Mucosa of stomach (tissue), 1 donor: ENCODE data around the gene KIAA0825.

Experiments used
- H3K27me3 ChIP-seq: one replicate; pipeline ENCODE4 v1.7.0; 2013; ENCODE audit warnings: mild to moderate bottlenecking, low read length; ENCODE audit not compliant: control insufficient read depth, insufficient read depth
- H3K36me3 ChIP-seq: one replicate; pipeline ENCODE4 v1.7.0; 2013; ENCODE audit warnings: low read length; ENCODE audit not compliant: control insufficient read depth, insufficient read depth
- H3K4me1 ChIP-seq: one replicate; pipeline ENCODE4 v1.7.0; 2013; ENCODE audit warnings: mild to moderate bottlenecking, low read length; ENCODE audit not compliant: control insufficient read depth, insufficient read depth
- H3K4me3 ChIP-seq: one replicate; pipeline ENCODE4 v1.7.0; 2013; ENCODE audit warnings: low read length
- H3K9ac ChIP-seq: one replicate; pipeline ENCODE4 v1.7.0; 2013; ENCODE audit warnings: mild to moderate bottlenecking, low read length, moderate library complexity
- H3K9me3 ChIP-seq: one replicate; pipeline ENCODE4 v1.7.0; 2013; ENCODE audit warnings: mild to moderate bottlenecking, low read length, moderate library complexity; ENCODE audit not compliant: control insufficient read depth
- donor health status: Pancreatic carcinoma.

Gene KIAA0825

GRCh38 chr5:94312298-94312697 is 306.1 kb downstream of the KIAA0825 start:
- Histone ChIP-seq H3K27me3 (no peaks in the 10 kb centered on the region), H3K36me3 (no peaks in the 10 kb centered on the region), H3K9ac (no peak overlapping the region), H3K9me3 (no peaks in the 10 kb centered on the region), H3K4me1 (no peaks in the 10 kb centered on the region), H3K4me3 (no peak overlapping the region)

- H3K27me3 ChIP-seq = no peaks in the 10 kb centered on the region
- no peaks in the 10 kb centered on the region for H3K36me3 ChIP-seq
- no peaks in the 10 kb centered on the region for H3K9me3 ChIP-seq
- no peak overlapping the region for H3K9ac ChIP-seq
- no peaks in the 10 kb centered on the region for H3K4me1 ChIP-seq
- H3K4me3 ChIP-seq = no peak overlapping the region
Observed at GRCh38 chr5:94310833-94311232, 307.6 kb downstream of the KIAA0825 start.

- Histone ChIP-seq H3K9me3 (no peaks in the 10 kb centered on the region), H3K36me3 (no peaks in the 10 kb centered on the region), H3K9ac (no peak overlapping the region), H3K4me1 (no peaks in the 10 kb centered on the region), H3K4me3 (no peak overlapping the region), H3K27me3 (no peaks in the 10 kb centered on the region)
Observed at GRCh38 chr5:94309141-94309540, 309.3 kb downstream of the KIAA0825 start.

- Histone ChIP-seq H3K4me3 (no peak overlapping the region), H3K9me3 (no peaks in the 10 kb centered on the region), H3K36me3 (no peaks in the 10 kb centered on the region), H3K27me3 (no peaks in the 10 kb centered on the region), H3K9ac (no peak overlapping the region), H3K4me1 (no peaks in the 10 kb centered on the region)
Observed at GRCh38 chr5:94308442-94308841, 310.0 kb downstream of the KIAA0825 start.

- Histone ChIP-seq H3K9ac (no peak overlapping the region), H3K9me3 (no peaks in the 10 kb centered on the region), H3K4me3 (no peak overlapping the region), H3K27me3 (no peaks in the 10 kb centered on the region), H3K36me3 (no peaks in the 10 kb centered on the region), H3K4me1 (no peaks in the 10 kb centered on the region)
Observed at GRCh38 chr5:94304146-94304545, 314.3 kb downstream of the KIAA0825 start.

GRCh38 chr5:94288937-94289336 is 329.5 kb downstream of the KIAA0825 start:
- Histone ChIP-seq H3K27me3 (peaks cover 8% of the 10 kb centered on the region), H3K4me1 (peaks cover 13% of the 10 kb centered on the region), H3K9ac (no peak overlapping the region), H3K36me3 (no peaks in the 10 kb centered on the region), H3K4me3 (no peak overlapping the region), H3K9me3 (no peaks in the 10 kb centered on the region)

GRCh38 chr5:94285984-94286383 is 332.4 kb downstream of the KIAA0825 start:
- Histone ChIP-seq H3K36me3 (no peaks in the 10 kb centered on the region), H3K4me1 (peaks cover 13% of the 10 kb centered on the region), H3K4me3 (no peak overlapping the region), H3K27me3 (peaks cover 11% of the 10 kb centered on the region), H3K9me3 (no peaks in the 10 kb centered on the region), H3K9ac (no peak overlapping the region)

GRCh38 chr5:94283093-94283492 is 335.3 kb downstream of the KIAA0825 start:
- Histone ChIP-seq H3K9ac (no peak overlapping the region), H3K9me3 (no peaks in the 10 kb centered on the region), H3K4me1 (peaks cover 13% of the 10 kb centered on the region), H3K36me3 (no peaks in the 10 kb centered on the region), H3K27me3 (peaks cover 3% of the 10 kb centered on the region), H3K4me3 (no peak overlapping the region)

GRCh38 chr5:94281236-94281801 is 337.1 kb downstream of the KIAA0825 start:
- no peak overlapping the region for H3K4me3 ChIP-seq

GRCh38 chr5:94276751-94277150 is 341.7 kb downstream of the KIAA0825 start:
- Histone ChIP-seq H3K9me3 (no peaks in the 10 kb centered on the region), H3K4me3 (no peak overlapping the region), H3K27me3 (peaks cover 2% of the 10 kb centered on the region), H3K9ac (no peak overlapping the region), H3K4me1 (no peaks in the 10 kb centered on the region), H3K36me3 (no peaks in the 10 kb centered on the region)

More at GRCh38 chr5:94281236-94281801, 337.1 kb downstream of the KIAA0825 start:
- Histone ChIP-seq H3K36me3 (no peaks in the 10 kb centered on the region), H3K4me1 (peaks cover 8% of the 10 kb centered on the region), H3K27me3 (peaks cover 3% of the 10 kb centered on the region), H3K9me3 (no peaks in the 10 kb centered on the region), H3K9ac (no peak overlapping the region)

GRCh38 chr5:94276048-94276447 is 342.4 kb downstream of the KIAA0825 start:
- Histone ChIP-seq H3K9me3 (no peaks in the 10 kb centered on the region), H3K4me3 (no peak overlapping the region), H3K27me3 (no peaks in the 10 kb centered on the region), H3K9ac (no peak overlapping the region), H3K36me3 (no peaks in the 10 kb centered on the region), H3K4me1 (no peaks in the 10 kb centered on the region)

- Histone ChIP-seq H3K36me3 (no peaks in the 10 kb centered on the region), H3K9me3 (no peaks in the 10 kb centered on the region), H3K4me1 (no peaks in the 10 kb centered on the region), H3K9ac (no peak overlapping the region), H3K4me3 (no peak overlapping the region), H3K27me3 (no peaks in the 10 kb centered on the region)
Observed at GRCh38 chr5:94274707-94275106, 343.7 kb downstream of the KIAA0825 start.

GRCh38 chr5:94268226-94268625 is 350.2 kb downstream of the KIAA0825 start:
- Histone ChIP-seq H3K9me3 (no peaks in the 10 kb centered on the region), H3K4me3 (no peak overlapping the region), H3K9ac (no peak overlapping the region), H3K4me1 (peaks cover 12% of the 10 kb centered on the region), H3K27me3 (no peaks in the 10 kb centered on the region), H3K36me3 (no peaks in the 10 kb centered on the region)
